ENCODE data around the gene SLC1A5. TPM values are rescaled to one million over a fixed set of nuclear protein-coding genes. Genes with fewer than 3 reads are reported as not detected.
A peak's percentile ranks its signal among the peaks of the same experiment; 100 is the strongest.

SLC1A5 gene
- total RNA-seq, 1 experiment from 2014 or later, result 239 TPM

- Mint-ChIP-seq H3K27me3 (ENCODE audit: low read depth) (no peaks in the 10 kb centered on the region; the same call in 1 of the 2 replicates), H3K4me1 (peaks cover 10% of the 10 kb centered on the region), H3K9me3 (0 out of 2 replicates have a peak, but pooled peaks cover 4% of the 10 kb centered on the region), H3K27ac (no peak overlapping the region), H3K36me3 (no peaks in the 10 kb centered on the region), H3K4me3 (no peak overlapping the region)
- DNase-seq (ENCODE audit: low spot score) (no peak), ATAC-seq (no peak)
- POLR2A ChIA-PET, result interaction anchor here (0.6 kb wide), 1 partner anchor 11 kb away, joined by 3 read pairs; no protein-coding TSS in a partner anchor
- CTCF ChIA-PET, result no interaction called here
- TF ChIP-seq SOX15 (CRISPR knock-in tag; IDR thresholded peaks at IDR 0.05) (no peak), E2F1 (CRISPR knock-in tag; IDR thresholded peaks at IDR 0.05) (no peak), ATF3 (CRISPR knock-in tag; conservative IDR thresholded peaks at IDR 0.05) (no peak), PRDM15 (CRISPR knock-in tag; IDR thresholded peaks at IDR 0.05) (no peak)
Observed at GRCh38 chr19:46813839-46814358, 25.5 kb upstream of the SLC1A5 start.

GRCh38 chr19:46812977-46813838, 24.8 kb upstream of the SLC1A5 start:
- Mint-ChIP-seq H3K4me1 (peaks cover 10% of the 10 kb centered on the region), H3K9me3 (no peaks in the 10 kb centered on the region), H3K27me3 (ENCODE audit: low read depth) (no peaks in the 10 kb centered on the region; the same call in 1 of the 2 replicates), H3K36me3 (no peaks in the 10 kb centered on the region), H3K27ac (no peak overlapping the region), H3K4me3 (no peak overlapping the region)
- CTCF ChIA-PET, result interaction anchor here (0.7 kb wide), 1 partner anchor 55 kb away, joined by 3 read pairs; no protein-coding TSS in a partner anchor
- POLR2A ChIA-PET, result interaction anchor here (1.0 kb wide), 1 partner anchor 25 kb away, joined by 4 read pairs; the partner anchor contains the start of gene SLC1A5
- ATAC-seq, result peak; percentile 46
- peak; percentile 21 for DNase-seq (ENCODE audit: low spot score)
- TF ChIP-seq ZNF263 (CRISPR knock-in tag; IDR thresholded peaks at IDR 0.05; ENCODE audit: low read depth) (peak; percentile 48), GTF2I (CRISPR knock-in tag; conservative IDR thresholded peaks at IDR 0.05) (no peak), CBFB (CRISPR knock-in tag; IDR thresholded peaks at IDR 0.05; ENCODE audit: low read depth) (no peak), STAT6 (CRISPR knock-in tag; conservative IDR thresholded peaks at IDR 0.05; ENCODE audit: low read depth) (no peak), ZNF396 (CRISPR knock-in tag; IDR thresholded peaks at IDR 0.05; ENCODE audit: borderline replicate concordance) (no peak)

GRCh38 chr19:46809534-46810272, 21.3 kb upstream of the SLC1A5 start:
- POLR2A ChIA-PET, result no interaction called here
- H3K27me3 Mint-ChIP-seq (ENCODE audit: low read depth), result no peaks in the 10 kb centered on the region
- peaks cover 10% of the 10 kb centered on the region for H3K4me1 Mint-ChIP-seq
- TF ChIP-seq ZBTB43 (CRISPR knock-in tag; IDR thresholded peaks at IDR 0.05), result no peak
- peak; percentile 38; the same call in 1 of the 2 replicates for TF ChIP-seq ZNF121 (CRISPR knock-in tag; IDR thresholded peaks at IDR 0.05)
- CTCF ChIA-PET, result no interaction called here
- H3K27ac Mint-ChIP-seq, result no peak overlapping the region
- H3K9me3 Mint-ChIP-seq, result no peaks in the 10 kb centered on the region
- no peaks in the 10 kb centered on the region for H3K36me3 Mint-ChIP-seq
- no peak overlapping the region for H3K4me3 Mint-ChIP-seq
- no peak for DNase-seq (ENCODE audit: low spot score)
- no peak for ATAC-seq
